IPS-11a (cell line): ENCODE measurements around the gene MTFP1.

Source experiments
- H3K4me3 ChIP-seq: one replicate; pipeline ENCODE4 v1.5.1; 2013; ENCODE audit warnings: low read depth, low read length, control low read depth

Gene MTFP1, protein sequence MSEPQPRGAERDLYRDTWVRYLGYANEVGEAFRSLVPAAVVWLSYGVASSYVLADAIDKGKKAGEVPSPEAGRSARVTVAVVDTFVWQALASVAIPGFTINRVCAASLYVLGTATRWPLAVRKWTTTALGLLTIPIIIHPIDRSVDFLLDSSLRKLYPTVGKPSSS

DNA sequence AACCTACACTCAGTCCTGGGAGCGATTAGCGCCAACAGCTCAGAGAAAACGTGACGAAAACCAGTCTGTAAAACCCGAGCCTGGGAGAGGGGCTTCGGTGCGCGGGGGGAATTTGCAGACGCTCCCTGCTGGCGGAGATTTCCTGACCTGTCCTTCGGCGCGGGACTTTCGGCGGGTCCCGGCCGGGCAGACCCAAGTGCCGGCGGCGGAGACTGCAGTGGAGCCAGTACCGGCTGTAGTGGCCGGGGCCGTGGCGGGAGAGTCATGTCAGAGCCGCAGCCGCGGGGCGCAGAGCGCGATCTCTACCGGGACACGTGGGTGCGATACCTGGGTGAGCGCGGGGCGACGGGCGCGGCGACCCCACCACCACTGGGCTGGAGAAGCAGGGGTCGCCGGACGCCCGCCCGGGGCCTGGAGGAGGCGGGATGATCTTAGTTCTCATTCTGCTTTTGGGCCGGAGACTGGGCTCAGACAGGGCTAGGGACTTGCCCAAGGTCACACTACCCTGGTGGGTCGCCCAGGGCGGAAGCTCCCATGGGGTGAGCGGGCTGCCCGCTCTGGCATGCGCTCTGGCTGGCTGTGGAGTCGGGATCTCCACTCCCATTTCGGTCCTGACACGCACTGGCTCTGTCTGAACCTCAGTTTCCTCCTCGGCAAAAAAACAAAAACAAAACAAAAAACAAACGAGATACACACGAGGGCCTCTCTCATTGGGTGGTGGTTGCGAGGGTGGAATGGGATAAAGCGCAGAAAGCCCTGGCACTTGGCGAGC, at the start of gene MTFP1:
MTFP1 (plus strand) TSS at position 153 of the 772 bp plus-strand sequence; CDS start at position 265, 112 bp downstream.
- H3K4me3 ChIP-seq = peak within 1 kb of the TSS; percentile 79

DNA sequence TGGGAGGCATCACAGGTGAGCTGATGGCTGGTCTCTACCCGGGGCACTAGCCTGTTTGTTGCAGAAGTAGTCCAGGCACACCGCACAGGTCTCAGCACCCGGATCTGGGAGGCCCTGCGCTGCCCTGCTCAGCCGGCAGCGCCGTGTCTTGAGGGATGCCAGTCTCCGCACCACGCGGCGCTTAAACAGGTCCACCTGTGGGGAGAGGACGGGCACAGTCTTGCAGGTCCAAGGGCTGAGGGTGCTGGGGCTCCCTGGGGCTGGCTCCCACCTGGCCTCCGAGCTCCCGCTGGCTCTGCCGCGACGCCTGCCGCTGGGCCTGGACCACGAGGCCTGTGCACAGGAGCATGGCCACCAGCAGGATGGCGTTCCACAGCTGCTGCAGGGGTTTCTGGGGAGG, 45.6 kb upstream of the MTFP1 start:
- no peak overlapping the region for H3K4me3 ChIP-seq

DNA sequence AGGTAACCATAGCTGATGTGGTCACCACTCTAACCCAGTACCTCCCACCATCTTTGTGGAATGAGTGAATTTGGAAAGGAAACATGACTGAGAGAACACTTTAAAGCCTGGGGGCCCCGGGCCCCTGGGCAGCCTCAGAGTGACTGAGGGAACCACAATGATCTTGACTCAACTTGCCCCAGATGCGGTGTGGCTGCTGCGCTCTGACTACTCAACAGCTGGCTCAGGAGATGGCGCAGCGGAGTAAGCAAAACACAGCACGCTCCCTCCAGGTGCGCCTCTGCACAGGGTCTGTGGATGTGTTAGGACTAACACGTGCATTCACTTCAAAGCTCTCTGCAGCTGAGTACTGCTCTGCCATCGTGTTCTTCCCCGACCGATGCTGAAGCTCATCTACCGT, 44.3 kb upstream of the MTFP1 start:
- H3K4me3 ChIP-seq = no peak overlapping the region

DNA sequence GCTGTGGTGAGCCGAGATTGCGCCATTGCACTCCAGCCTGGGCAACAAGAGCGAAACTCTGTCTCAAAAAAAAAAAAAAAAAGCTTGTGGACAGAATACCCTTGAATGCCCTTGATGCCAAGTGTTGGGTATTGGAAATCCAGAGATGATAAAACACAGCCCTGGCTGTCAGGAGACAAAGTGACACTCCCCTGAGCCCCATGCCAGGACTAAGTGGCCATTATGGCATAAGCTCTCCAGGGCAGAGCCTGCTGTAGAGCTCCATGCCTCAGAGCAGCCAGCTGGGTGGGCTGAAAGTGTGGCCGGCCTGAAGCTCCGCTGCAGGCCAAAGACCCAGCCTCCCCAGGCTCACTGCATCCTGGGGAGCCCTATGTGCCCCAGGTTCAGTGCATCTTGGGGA, 43.2 kb upstream of the MTFP1 start:
- no peak overlapping the region for H3K4me3 ChIP-seq

DNA sequence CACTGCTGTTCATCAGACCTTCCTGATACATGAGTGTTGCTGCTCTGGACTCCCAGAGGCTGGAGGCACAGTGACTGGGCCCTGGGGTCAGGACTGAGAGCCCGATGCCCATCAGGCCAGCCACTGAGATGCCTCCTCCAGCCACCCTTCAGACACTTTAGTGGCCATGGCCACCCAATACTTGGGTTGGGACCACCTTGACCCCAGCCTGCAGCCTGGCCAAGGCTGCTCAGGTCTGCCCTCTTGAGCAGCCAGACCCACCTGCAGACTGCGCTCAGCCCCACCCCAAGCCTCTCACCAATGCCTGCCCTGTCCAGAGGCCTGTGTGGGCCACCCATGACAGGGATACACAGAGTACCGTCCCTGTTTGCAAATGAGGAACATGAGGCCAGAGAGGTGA, 42.5 kb upstream of the MTFP1 start:
- no peak overlapping the region for H3K4me3 ChIP-seq

DNA sequence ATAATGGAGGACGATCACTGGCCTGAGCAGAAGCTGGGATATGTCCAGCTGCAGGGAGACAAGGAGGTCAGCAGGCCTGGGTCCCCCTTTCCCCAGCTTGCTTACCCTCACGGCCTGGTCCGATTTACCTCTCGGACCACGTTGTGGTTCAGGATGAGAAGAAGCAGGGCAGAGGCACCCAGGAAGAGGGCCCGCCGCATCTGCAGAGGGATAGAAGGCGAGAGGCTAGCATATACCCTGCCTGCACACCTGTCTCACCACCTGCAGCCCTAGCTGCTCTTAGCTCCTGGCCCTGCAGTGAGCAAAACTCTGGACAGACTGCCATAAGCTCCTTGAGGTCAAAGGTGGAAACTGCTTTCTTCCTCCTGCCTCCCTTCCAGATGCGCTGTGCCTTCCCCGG, 39.6 kb upstream of the MTFP1 start:
- H3K4me3 ChIP-seq = no peak overlapping the region

DNA sequence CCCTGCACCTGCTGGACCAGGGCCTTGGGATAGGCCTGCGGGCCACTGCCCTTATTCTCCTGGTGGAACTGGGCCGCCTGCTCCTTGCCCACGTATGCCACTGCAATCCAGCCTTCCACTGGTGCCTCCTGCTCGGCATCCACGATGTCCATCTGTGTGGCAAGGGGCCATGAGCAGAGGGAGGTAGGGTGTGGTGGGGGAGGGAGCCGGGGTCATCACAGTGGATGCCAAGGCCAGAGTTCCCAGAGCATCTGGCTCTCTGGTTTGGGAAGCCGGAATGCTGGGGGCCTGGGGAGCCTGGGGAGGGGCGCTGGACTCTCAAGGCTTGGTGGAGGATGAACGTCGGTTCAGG, 39.0 kb upstream of the MTFP1 start:
- peak overlapping the region; percentile 45 for H3K4me3 ChIP-seq

DNA sequence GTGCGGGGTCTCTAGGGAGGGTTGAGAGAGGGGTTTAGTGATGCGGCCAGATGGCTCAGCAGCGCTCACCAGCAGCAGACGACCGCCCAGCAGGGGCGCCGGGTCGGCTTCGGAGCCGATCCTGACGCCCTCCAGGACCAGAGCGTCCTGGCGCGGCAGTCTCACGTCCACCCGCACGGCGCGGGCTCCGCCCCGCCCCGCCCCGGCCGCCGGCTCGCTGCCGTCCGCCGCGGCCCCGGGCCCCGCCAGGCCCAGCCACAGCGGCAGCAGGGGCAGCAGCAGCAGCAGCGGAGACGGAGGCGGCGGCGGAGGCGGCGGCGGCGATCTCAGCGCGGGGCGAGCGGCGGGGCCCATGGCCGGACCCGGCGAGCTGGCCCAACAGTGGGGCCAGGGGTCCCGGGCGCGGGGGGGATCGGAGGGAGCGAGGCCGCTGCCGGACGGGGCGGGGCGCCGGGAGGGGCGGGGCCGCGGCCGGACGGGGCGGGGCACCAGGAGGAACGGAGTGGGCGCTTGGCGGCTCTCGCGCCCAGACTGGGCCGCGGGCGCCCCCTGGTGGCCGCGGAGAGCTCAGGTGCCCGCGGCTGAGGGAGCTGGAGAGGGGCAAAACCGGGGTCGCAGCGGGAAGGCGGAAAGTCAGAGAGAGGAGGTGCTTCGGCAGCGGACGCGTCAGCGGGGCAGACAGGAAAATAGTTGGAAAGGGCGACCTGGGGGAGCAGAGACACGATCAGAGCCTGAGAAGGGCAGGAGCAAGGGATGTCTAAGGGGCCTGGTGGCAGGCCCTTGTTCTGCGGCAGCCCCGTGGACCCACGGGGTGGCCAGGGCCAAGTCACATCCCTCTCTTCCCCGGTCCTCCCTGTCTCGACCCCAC, 38.4 kb upstream of the MTFP1 start, which contains the start of gene RNF215:
RNF215 (minus strand) TSS at position 452 of the 868 bp plus-strand sequence; CDS start at position 354, 98 bp downstream.
- peak within 1 kb of the TSS; percentile 45 for H3K4me3 ChIP-seq

DNA sequence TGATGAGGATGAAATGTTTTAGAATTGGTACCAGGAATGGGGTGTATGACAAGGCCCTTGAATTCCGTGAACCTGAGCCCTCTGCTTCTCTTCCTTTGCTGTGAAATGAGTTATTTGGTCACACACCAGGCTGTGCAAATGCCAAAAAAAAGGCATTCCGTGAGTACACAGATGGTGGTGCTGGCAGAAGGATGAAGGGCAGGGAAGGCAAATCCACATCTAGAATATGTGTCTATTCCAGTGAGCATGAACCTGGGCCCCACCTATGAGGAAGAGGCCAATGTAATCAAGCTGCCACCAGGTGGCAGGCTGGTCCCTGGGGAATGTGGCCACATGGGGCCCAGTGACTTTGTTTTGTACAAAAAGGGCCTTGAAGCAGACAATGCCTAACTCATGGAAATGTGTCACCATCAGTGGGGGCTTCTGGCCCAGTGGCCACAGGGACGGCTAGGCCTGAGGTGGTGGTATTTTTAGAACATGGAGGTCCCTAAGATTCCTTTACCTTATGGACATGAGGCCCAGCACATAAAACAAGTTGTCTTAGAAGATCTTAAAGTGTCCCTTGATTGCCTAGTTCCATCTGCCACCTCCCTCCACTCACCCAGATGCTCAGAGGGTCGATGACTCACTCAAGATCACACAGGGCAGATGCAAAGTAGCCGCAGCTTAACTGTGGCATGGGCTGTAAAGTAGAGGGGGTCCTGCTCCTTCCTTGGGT, 34.4 kb upstream of the MTFP1 start:
- no peak overlapping the region for H3K4me3 ChIP-seq

DNA sequence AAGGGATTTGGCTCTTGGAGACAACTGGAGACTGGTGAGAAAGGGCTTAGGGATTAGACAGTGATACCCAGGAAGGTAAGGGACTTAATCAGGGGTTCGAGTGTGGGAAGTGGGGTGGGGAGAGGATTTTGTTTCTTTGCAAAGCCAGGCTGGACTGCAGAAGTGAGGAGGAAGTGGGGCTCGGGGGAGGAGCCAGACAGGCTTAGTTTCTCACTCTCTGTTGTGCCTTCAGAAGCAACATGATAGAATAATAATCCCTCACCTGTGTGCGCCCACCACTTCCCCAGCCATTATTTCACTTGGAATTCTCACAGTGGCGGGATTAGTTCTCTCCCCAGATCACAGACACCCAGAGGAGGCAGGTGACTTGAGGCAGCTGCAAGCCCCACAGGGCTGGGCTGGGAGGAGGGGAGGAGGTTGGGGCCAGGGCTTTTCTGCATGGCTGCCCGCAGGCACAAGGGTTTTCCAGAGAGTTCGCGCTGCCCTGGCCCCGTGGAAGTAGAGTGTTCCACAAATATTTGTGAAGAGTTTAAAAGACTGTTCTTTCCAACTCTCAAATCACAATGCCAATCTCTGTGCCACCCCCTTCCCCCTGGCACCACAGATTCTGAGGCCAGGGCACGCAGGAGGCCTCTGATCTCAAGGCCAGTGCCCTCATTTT, 32.8 kb upstream of the MTFP1 start:
- no peak overlapping the region for H3K4me3 ChIP-seq

DNA sequence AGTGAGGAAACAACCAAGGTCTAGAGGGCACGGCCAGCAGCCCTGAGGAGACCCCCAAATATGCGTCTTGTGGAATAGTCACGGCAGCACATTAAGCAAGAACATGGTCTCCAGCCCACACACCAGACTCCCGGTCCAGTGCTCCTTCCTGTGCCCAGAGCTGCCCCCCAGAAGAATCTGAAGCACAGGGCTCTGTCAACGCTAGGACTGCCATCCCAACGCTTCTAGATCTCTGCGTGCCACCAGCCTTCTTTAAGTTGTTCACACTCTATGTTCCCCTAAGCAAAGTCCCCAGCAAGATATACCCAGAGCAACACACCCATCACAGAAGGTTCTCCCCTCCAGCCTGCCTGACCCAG, 32.3 kb upstream of the MTFP1 start:
- H3K4me3 ChIP-seq = no peak overlapping the region

DNA sequence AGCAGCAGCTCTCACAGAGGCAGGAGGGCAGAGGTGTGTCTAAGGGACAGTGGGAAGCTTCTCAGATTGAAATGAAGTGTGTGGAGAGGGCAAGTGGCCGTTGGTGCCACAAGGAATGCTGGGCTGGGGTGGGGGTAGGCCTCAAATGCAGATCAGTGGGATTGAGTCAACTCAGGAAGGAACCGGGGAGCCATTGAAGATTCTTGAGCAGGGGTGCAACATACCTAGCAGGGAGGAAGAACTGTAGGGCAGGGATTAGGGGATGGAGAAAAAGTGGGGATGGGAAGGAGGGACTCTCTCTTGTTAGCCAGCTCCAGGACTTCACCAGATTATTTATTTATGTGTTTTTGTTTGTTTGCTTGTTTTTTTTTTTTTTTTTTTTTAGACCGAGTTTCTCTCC, 31.7 kb upstream of the MTFP1 start:
- no peak overlapping the region for H3K4me3 ChIP-seq

DNA sequence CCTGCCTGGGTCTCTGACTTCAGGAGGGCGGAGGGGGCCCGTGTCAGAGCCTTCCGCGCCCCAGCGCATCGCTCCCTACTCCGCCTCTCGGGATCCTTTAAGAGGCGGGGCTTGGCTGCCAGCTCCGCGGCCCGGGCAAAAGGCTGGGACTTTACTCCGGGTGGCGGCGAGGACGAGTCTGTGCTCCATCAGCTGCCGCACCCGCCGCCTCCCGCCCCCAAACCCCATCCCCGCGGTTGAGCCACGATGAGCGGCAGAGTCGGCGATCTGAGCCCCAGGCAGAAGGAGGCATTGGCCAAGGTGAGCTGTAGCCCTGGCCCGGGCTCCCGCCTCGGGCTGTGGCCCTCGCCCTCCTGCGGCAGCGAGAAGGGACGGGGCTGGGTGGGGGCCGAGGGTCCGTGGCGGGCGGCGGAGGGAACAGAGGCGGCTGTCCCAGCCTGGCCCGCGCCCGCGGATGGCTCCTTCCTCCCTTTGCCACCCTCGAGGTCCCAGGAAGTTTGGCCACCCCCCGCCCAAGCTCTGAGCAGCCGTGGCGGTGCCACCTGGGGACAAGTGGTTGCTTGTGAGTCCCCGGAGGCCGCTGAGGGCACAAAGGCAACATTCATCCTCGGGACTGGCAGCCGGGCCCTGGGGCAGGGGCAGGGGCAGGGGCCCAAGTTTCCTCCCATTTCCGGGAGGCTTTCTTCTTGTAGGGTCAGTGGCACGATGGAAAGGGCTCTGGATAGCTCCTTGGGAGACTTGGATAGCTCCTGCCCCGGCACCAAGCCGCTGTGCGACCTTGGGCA, 28.5 kb upstream of the MTFP1 start, which contains the start of gene SEC14L2:
SEC14L2 (plus strand) TSS at position 148 of the 785 bp plus-strand sequence; CDS start at position 247, 99 bp downstream.
- H3K4me3 ChIP-seq = peak within 1 kb of the TSS; percentile 53

DNA sequence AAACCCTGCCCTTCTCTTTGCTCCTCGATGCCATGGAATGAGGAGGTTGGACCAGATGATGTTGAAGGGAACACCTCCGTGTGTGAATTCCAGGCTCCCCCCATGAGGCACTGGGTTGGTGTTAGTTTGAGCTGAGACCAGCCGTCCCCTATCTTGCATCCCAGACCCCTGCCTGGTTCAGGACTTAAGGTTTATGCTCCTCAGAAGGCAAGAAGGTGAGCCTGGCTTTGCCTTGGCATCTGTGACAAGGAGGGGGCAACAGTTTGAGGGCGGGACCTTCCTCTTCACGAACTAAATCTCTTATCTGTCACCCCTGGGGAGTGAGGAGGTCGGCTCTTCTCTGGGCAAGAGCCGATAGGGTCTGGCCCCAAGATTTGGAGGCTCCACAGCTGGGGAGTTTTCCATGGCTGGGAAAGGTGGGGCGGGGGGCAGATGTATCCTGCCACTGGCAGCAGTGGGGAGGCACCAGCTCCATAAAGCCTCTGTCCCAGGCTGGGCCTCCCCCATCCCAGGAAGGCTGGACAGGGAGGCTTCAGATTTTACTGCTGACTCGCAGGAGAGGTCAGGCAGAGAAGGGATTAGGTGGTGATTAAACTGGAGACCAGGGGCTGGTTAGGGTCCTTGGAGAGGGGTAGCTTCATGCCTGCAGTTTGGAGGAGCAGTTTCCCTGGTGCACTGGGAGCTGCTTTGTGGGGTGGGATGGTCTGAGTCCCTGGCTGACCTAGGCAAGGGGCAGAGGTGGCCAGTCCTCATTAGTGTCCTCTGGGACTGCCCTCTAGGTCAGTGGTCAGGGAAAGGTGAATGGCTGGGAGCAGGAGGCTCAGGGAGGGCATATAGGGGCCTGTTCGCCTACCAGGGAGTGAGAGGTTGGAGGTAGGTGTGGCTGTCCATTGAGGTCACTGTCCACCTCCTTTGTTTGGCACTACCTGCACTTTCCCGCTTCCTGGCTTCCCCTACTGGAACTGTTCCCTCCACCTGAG, 27.6 kb upstream of the MTFP1 start:
- peak overlapping the region; percentile 53 for H3K4me3 ChIP-seq

DNA sequence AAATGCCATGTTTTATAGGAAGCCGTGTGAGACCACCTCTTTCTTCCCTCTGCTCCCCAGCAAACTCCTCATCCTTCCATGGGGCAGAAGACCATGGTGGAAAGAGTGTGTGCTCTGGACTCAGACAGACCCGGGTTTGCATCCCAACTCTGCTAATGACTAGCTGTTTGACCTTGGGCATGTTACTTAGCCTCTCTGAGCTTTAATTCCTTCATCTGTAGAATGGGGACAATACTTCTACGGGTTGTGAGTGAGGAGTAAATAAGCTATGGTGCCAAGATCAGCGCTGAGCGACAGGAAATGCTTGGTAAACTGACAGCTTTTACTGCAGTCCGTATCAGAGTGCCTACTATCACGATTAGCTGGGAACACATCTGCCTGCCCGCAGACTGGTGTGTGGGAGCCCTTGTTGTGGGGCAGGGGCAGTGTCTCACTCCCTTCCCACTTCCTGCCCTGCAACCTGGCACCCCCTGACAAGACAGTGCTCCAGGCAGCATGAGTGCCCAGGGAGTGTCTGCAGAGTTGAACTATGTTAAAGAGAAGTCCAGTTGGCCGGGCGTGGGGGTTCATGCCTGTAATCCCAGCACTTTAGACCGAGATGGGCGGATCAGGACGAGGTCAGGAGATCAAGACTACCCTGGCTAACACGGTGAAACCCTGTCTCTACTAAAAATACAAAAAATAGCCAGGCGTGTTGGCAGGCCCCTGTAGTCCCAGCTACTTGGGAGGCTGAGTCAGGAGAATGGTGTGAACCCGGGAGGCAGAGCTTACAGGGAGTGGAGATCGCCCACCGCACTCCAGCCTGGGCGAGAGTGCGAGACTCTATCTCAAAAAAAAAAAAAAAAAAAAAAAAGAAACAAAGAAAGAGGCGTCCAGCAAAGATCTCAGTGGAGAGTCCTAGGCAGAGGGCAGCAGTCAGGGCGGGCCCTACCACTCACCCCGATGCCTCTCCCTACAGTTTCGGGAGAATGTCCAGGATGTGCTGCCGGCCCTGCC, 26.6 kb upstream of the MTFP1 start:
- no peak overlapping the region for H3K4me3 ChIP-seq

DNA sequence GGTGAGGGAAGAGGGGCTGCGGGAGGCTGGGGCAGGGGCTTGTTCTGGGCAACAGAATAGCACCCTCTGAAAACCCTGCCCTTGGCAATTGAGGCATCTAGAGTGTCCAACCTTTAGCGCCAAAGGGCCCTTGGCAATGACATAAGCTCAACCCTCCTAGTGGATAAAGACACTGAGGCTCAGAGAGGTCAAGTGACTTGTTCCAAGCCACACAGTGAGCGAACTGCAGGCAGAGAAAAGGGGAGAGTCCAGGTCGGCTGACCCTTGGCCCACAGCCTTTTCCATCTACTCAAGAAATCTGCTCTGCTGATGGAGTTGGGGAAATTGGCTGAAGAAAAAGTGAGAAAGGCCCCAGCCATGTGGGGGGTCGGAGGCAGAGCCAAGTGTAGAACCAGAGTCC, 25.9 kb upstream of the MTFP1 start:
- H3K4me3 ChIP-seq = no peak overlapping the region

DNA sequence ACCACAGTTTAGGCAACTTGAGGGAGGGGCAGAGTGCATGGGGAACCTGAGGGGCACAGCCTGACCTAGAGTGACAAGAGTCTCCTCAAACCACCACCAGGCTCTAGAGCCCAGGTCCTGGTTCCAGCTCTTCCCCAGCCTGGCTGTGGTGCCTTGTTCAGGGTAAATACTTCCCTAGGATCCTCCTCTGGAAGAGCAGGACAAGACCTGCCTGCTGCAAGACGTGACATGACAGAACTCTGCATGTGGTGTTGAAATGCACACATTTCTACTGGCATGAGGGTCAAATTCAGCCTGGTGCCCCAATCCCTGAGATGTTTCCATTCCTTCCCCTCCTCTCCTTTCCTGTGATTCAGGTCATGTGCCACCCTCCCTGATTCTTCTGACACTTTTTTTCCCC, 25.4 kb upstream of the MTFP1 start:
- no peak overlapping the region for H3K4me3 ChIP-seq
